ENCODE measurements around the gene SLC44A4. TPM values are rescaled to one million over a fixed set of nuclear protein-coding genes. Genes with fewer than 3 reads are reported as not detected.
A peak's percentile ranks its signal among the peaks of the same experiment; 100 is the strongest.

The SLC44A4 gene
- total and polyA plus RNA-seq, 9 of the 15 experiments (the other 6 are each of a cell fraction or from before 2014, with no cell fraction given), result 7.9 to 18.6 (median 11.2) TPM

DNA sequence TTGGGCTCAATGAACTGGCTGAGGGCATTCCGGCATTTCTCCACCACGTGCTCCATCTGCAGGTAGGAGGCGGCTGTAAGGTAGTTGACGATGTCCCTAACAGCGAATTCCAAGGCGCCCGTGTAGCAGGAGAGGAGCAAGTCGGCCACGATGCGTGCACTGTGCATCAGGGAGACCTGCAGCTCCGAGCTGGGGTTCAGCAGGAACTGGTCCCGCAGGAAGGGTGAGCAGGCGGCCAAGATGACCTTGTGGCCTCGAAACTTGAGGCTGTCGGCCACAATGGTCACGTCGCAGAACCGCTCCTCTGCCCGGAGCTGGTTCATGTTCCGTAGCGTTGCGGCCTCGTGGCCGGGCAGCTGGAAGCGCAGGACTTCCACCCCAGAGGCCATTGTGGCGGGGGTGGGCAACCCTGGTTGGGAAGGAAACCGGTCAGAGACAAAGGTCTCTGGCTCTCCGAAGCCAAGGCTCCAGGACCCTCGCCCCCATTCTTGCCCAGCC lies 22.2 kb upstream of the SLC44A4 start (continued):
- TF ChIP-seq, protein P1, sequence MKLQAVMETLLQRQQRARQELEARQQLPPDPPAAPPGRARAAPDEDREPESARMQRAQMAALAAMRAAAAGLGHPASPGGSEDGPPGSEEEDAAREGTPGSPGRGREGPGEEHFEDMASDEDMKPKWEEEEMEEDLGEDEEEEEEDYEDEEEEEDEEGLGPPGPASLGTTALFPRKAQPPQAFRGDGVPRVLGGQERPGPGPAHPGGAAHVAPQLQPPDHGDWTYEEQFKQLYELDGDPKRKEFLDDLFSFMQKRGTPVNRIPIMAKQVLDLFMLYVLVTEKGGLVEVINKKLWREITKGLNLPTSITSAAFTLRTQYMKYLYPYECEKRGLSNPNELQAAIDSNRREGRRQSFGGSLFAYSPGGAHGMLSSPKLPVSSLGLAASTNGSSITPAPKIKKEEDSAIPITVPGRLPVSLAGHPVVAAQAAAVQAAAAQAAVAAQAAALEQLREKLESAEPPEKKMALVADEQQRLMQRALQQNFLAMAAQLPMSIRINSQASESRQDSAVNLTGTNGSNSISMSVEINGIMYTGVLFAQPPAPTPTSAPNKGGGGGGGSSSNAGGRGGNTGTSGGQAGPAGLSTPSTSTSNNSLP (IDR thresholded peaks at IDR 0.05; ENCODE audit: borderline replicate concordance, low read depth, low read length), result no peak
- TF ChIP-seq, protein P2, sequence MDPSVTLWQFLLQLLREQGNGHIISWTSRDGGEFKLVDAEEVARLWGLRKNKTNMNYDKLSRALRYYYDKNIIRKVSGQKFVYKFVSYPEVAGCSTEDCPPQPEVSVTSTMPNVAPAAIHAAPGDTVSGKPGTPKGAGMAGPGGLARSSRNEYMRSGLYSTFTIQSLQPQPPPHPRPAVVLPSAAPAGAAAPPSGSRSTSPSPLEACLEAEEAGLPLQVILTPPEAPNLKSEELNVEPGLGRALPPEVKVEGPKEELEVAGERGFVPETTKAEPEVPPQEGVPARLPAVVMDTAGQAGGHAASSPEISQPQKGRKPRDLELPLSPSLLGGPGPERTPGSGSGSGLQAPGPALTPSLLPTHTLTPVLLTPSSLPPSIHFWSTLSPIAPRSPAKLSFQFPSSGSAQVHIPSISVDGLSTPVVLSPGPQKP (CRISPR knock-in tag; IDR thresholded peaks at IDR 0.05), result no peak
- TF ChIP-seq RBM17 (IDR thresholded peaks at IDR 0.05; ENCODE audit: borderline replicate concordance, low read depth, low read length) (no peak), ZFP1 (CRISPR knock-in tag; IDR thresholded peaks at IDR 0.05) (no peak), ZNF431 (CRISPR knock-in tag; IDR thresholded peaks at IDR 0.05) (no peak), MEF2D (tag; conservative IDR thresholded peaks at IDR 0.05; ENCODE audit: low read depth) (no peak), FOS (IDR thresholded peaks at IDR 0.05; ENCODE audit: extremely low read depth, insufficient read length) (no peak), C11orf30 (IDR thresholded peaks at IDR 0.05; ENCODE audit: low read depth) (no peak), DACH1 (IDR thresholded peaks at IDR 0.05; ENCODE audit: partially characterized antibody) (no peak), KLF13 (tag; IDR thresholded peaks at IDR 0.05; ENCODE audit: borderline replicate concordance, low read depth) (no peak), TAL1 (IDR thresholded peaks at IDR 0.05) (no peak), SMAD3 (CRISPR knock-in tag; conservative IDR thresholded peaks at IDR 0.05) (no peak), CCNT2 (IDR thresholded peaks at IDR 0.05; ENCODE audit: borderline replicate concordance, extremely low read depth, insufficient read length, low read depth, low read length) (peak; percentile 5), ZNF77 (CRISPR knock-in tag; IDR thresholded peaks at IDR 0.05) (no peak), ZNF583 (CRISPR knock-in tag; IDR thresholded peaks at IDR 0.05) (no peak; the same call in 1 of the 2 replicates), NFATC3 (IDR thresholded peaks at IDR 0.05) (no peak), CHD2 (IDR thresholded peaks at IDR 0.05; ENCODE audit: low read depth, low read length) (no peak), ZNF586 (CRISPR knock-in tag; conservative IDR thresholded peaks at IDR 0.05) (0 out of 2 replicates have a peak, but pooled peaks have one; percentile 44), ZNF696 (CRISPR knock-in tag; conservative IDR thresholded peaks at IDR 0.05) (no peak), SMARCC2 (IDR thresholded peaks at IDR 0.05; ENCODE audit: low read depth) (no peak), KDM4B (IDR thresholded peaks at IDR 0.05; ENCODE audit: borderline replicate concordance in 2 of 2, low read depth in 1 of 2) (no peak), SIX5 (IDR thresholded peaks at IDR 0.05; ENCODE audit: borderline replicate concordance in 1 of 2, insufficient read depth in 1 of 2, low read depth in 1 of 2, low read length in 2 of 2) (no peak), TOE1 (IDR thresholded peaks at IDR 0.05; ENCODE audit: borderline replicate concordance) (no peak), TOE1 (CRISPR knock-in tag; IDR thresholded peaks at IDR 0.05; ENCODE audit: borderline replicate concordance, low read depth) (no peak)
- TF ChIP-seq, protein P3, sequence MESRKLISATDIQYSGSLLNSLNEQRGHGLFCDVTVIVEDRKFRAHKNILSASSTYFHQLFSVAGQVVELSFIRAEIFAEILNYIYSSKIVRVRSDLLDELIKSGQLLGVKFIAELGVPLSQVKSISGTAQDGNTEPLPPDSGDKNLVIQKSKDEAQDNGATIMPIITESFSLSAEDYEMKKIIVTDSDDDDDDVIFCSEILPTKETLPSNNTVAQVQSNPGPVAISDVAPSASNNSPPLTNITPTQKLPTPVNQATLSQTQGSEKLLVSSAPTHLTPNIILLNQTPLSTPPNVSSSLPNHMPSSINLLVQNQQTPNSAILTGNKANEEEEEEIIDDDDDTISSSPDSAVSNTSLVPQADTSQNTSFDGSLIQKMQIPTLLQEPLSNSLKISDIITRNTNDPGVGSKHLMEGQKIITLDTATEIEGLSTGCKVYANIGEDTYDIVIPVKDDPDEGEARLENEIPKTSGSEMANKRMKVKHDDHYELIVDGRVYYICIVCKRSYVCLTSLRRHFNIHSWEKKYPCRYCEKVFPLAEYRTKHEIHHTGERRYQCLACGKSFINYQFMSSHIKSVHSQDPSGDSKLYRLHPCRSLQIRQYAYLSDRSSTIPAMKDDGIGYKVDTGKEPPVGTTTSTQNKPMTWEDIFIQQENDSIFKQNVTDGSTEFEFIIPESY (CRISPR knock-in tag; IDR thresholded peaks at IDR 0.05), result peak; percentile 81
